ENCODE measurements around the gene NUP210L. TPM values are rescaled to one million over a fixed set of nuclear protein-coding genes. Genes with fewer than 3 reads are reported as not detected.

The NUP210L gene
- total and polyA plus RNA-seq, 2 donors (not counting 3 experiments of a cell fraction or from before 2014, with no cell fraction given), result 0.01 to 0.07 TPM

- no peaks in the 10 kb centered on the region for H3K9me3 ChIP-seq (replicated peaks; ENCODE audit: control insufficient read depth, insufficient read depth, low read length)
- H3K79me2 ChIP-seq (ENCODE audit: control insufficient read depth, insufficient read depth, low read length), result no peaks in the 10 kb centered on the region
- H4K20me1 ChIP-seq (replicated peaks; ENCODE audit: control insufficient read depth, extremely low read depth, insufficient read depth, low read length), result no peaks in the 10 kb centered on the region
- CTCF ChIA-PET, result no interaction called here
- no peak overlapping the region for H3K27ac ChIP-seq (ENCODE audit: insufficient read depth, low read depth, low read length)
- H3K4me2 ChIP-seq (ENCODE audit: insufficient read depth, low read length), result no peak overlapping the region
- H3K27me3 ChIP-seq (ENCODE audit: control insufficient read depth in 2 of 2, insufficient read depth in 2 of 2, low read length in 2 of 2), result peaks cover 0 to 5% of the 10 kb centered on the region in 2 experiments
- DNase-seq (ENCODE audit: low read depth, low spot score) (no peak), FAIRE-seq (no peak)
- H3K4me3 ChIP-seq (replicated peaks in 1 of 3; ENCODE audit: insufficient read depth in 1 of 3, low read depth in 1 of 3, low read length in 3 of 3), result no peak overlapping the region
- H3K9me1 ChIP-seq (replicated peaks; ENCODE audit: control insufficient read depth, extremely low read depth, insufficient read depth, low read length), result no peaks in the 10 kb centered on the region
- intact Hi-C loops (cut with micrococcal nuclease), result no loop called here
- H2AFZ ChIP-seq (ENCODE audit: low read depth, low read length), result no peak overlapping the region
- no peak for TF ChIP-seq FOS (IDR thresholded peaks at IDR 0.05; ENCODE audit: borderline replicate concordance, insufficient read depth, low read length)
- TF ChIP-seq POLR2A (IDR thresholded peaks at IDR 0.05; ENCODE audit: low read depth, low read length), result no peak
- TF ChIP-seq EZH2 (IDR thresholded peaks at IDR 0.05; ENCODE audit: borderline replicate concordance, low read depth, low read length, severe bottlenecking), result no peak
- no peak for TF ChIP-seq MAX (IDR thresholded peaks at IDR 0.05; ENCODE audit: insufficient read depth, insufficient read length)
- no peaks in the 10 kb centered on the region for H3K4me1 ChIP-seq (ENCODE audit: control insufficient read depth, extremely low read depth, insufficient read depth, low read length)
- dilution Hi-C loops (cut with MboI; ENCODE audit: extremely low pct_ligation_motif_present, low sequenced_read_pairs), result no loop called here
- BruUV-seq (replicated peaks), result no TSS peak
- POLR2A ChIA-PET, result no interaction called here
- no peak overlapping the region for H3K9ac ChIP-seq (replicated peaks; ENCODE audit: extremely low read depth, insufficient read depth, low read length)
- H3K36me3 ChIP-seq (ENCODE audit: control insufficient read depth in 2 of 2, extremely low read depth in 1 of 2, insufficient read depth in 2 of 2, low read length in 2 of 2), result no peaks in the 10 kb centered on the region
These were observed 59.3 kb downstream of the NUP210L start for GRCh38 chr1:154095456-154096060.

- dilution Hi-C loops (cut with MboI; ENCODE audit: extremely low pct_ligation_motif_present, low sequenced_read_pairs) (no loop called here), intact Hi-C loops (cut with micrococcal nuclease) (no loop called here)
- Histone ChIP-seq H4K20me1 (replicated peaks; ENCODE audit: control insufficient read depth, extremely low read depth, insufficient read depth, low read length) (no peaks in the 10 kb centered on the region), H3K27me3 (ENCODE audit: control insufficient read depth in 2 of 2, insufficient read depth in 2 of 2, low read length in 2 of 2) (peaks cover 0 to 5% of the 10 kb centered on the region in 2 experiments), H2AFZ (ENCODE audit: low read depth, low read length) (no peak overlapping the region), H3K9me1 (replicated peaks; ENCODE audit: control insufficient read depth, extremely low read depth, insufficient read depth, low read length) (no peaks in the 10 kb centered on the region), H3K9ac (replicated peaks; ENCODE audit: extremely low read depth, insufficient read depth, low read length) (no peak overlapping the region), H3K4me1 (ENCODE audit: control insufficient read depth, extremely low read depth, insufficient read depth, low read length) (no peaks in the 10 kb centered on the region), H3K9me3 (replicated peaks; ENCODE audit: control insufficient read depth, insufficient read depth, low read length) (no peaks in the 10 kb centered on the region), H3K79me2 (ENCODE audit: control insufficient read depth, insufficient read depth, low read length) (no peaks in the 10 kb centered on the region), H3K4me3 (replicated peaks in 1 of 3; ENCODE audit: insufficient read depth in 1 of 3, low read depth in 1 of 3, low read length in 3 of 3) (no peak overlapping the region), H3K4me2 (ENCODE audit: insufficient read depth, low read length) (no peak overlapping the region), H3K36me3 (ENCODE audit: control insufficient read depth in 2 of 2, extremely low read depth in 1 of 2, insufficient read depth in 2 of 2, low read length in 2 of 2) (no peaks in the 10 kb centered on the region), H3K27ac (ENCODE audit: insufficient read depth, low read depth, low read length) (no peak overlapping the region)
- ChIA-PET CTCF (interaction anchor here (1.2 kb wide), 1 partner anchor 18 kb away, joined by 4 read pairs; no protein-coding TSS in a partner anchor), POLR2A (no interaction called here)
- DNase-seq (ENCODE audit: low read depth, low spot score) (no peak), FAIRE-seq (no peak)
- BruUV-seq (replicated peaks), result no TSS peak
- no peak for TF ChIP-seq POLR2A (IDR thresholded peaks at IDR 0.05; ENCODE audit: low read depth, low read length)
- no peak for TF ChIP-seq MYC (IDR thresholded peaks at IDR 0.05; ENCODE audit: low read depth, low read length)
These were observed 60.5 kb downstream of the NUP210L start for GRCh38 chr1:154094411-154094810.

Measured in endothelial cell of umbilical vein (primary cell).